SK-N-SH (cell line): ENCODE results near the gene DMBT1. TPM values are rescaled to one million over a fixed set of nuclear protein-coding genes. Genes with fewer than 3 reads are reported as not detected.

Experiments
- CTCF ChIA-PET: fragments of 300-600, 350-600 bp; formaldehyde crosslinking; extraction: SDS; loops from one replicate; lab custom pipeline; 2021; lab: Yijun Ruan, JAX
- POLR2A ChIA-PET: fragments of 350-600 bp; sonication (Branson Sonifier 250); formaldehyde crosslinking; extraction: SDS; loops from one replicate; lab custom pipeline; 2020; ENCODE audit warnings: antibody characterized with exemption, inconsistent platforms; lab: Yijun Ruan, JAX
- DNase-seq: peaks from one replicate; pipeline ENCODE4 v3.0.0; 2012
- H2AFZ ChIP-seq: fragments of 200-600 bp; sonication (generic); 2 replicates; pipeline ENCODE4 v1.8.1; 2016; ENCODE audit warnings: antibody characterized with exemption, mild to moderate bottlenecking, low read depth
- H3F3A ChIP-seq: fragments of 200-600 bp; sonication (generic); replicated peaks from 2 replicates; pipeline ENCODE3; 2016; ENCODE audit warnings: antibody characterized with exemption, mild to moderate bottlenecking; ENCODE audit not compliant: insufficient read depth
- H3K27ac ChIP-seq, 2 experiments: fragments of 200-500 bp in 1 of 2; fragments of 200-600 bp in 1 of 2; sonication (Bioruptor generic) in 1 of 2; sonication (generic), shearing (Covaris generic) in 1 of 2; 2 replicates each; pipeline versions ENCODE4 v1.5.1 to v1.6.1; 2014 to 2016; ENCODE audit warnings: low read depth in 2 of 2, inconsistent platforms in 1 of 2, low read length in 1 of 2, mild to moderate bottlenecking in 1 of 2, mixed read lengths in 1 of 2
- H3K27me3 ChIP-seq: fragments of 200-600 bp; sonication (generic), shearing (Covaris generic); 2 replicates; pipeline ENCODE4 v1.6.1; 2016; ENCODE audit warnings: mixed run types; ENCODE audit not compliant: insufficient read depth
- H3K36me3 ChIP-seq, 2 experiments: fragments of 200-500 bp in 1 of 2; fragments of 200-600 bp in 1 of 2; sonication (Bioruptor generic) in 1 of 2; sonication (generic) in 1 of 2; replicated peaks in 1 of 2; 2 replicates each; pipeline versions ENCODE3 to v1.5.1; 2014 to 2016; ENCODE audit warnings: low read length in 1 of 2, mild to moderate bottlenecking in 1 of 2; ENCODE audit not compliant: insufficient read depth in 2 of 2, control insufficient read depth in 1 of 2
- H3K4me1 ChIP-seq, 2 experiments: fragments of 200-500 bp in 1 of 2; fragments of 200-600 bp in 1 of 2; sonication (Bioruptor generic) in 1 of 2; sonication (generic), shearing (Covaris generic) in 1 of 2; 2 replicates each; pipeline versions ENCODE4 v1.5.1 to v1.6.1; 2014 to 2016; ENCODE audit warnings: low read depth in 1 of 2, low read length in 1 of 2, mixed run types in 1 of 2; ENCODE audit not compliant: insufficient read depth in 2 of 2, control insufficient read depth in 1 of 2
- H3K4me2 ChIP-seq: fragments of 200-600 bp; sonication (generic), shearing (Covaris generic); 2 replicates; pipeline ENCODE4 v1.6.1; 2017; ENCODE audit warnings: mixed run types
- H3K4me3 ChIP-seq, 2 experiments: fragments of 200-500 bp in 1 of 2; fragments of 200-600 bp in 1 of 2; sonication (Bioruptor generic) in 1 of 2; sonication (generic), shearing (Covaris generic) in 1 of 2; 2 replicates each; pipeline versions ENCODE4 v1.5.1 to v1.8.1; 2014 to 2016; ENCODE audit warnings: low read depth in 2 of 2, inconsistent platforms in 1 of 2, low read length in 1 of 2, mild to moderate bottlenecking in 1 of 2, mixed read lengths in 1 of 2, moderate library complexity in 1 of 2
- H3K79me2 ChIP-seq: fragments of 200-600 bp; sonication (generic); 2 replicates; pipeline ENCODE4 v1.8.1; 2017; ENCODE audit warnings: mild to moderate bottlenecking; ENCODE audit not compliant: insufficient read depth
- H3K9ac ChIP-seq: fragments of 200-600 bp; sonication (generic); 2 replicates; pipeline ENCODE4 v1.6.1; 2017; ENCODE audit warnings: mixed run types
- H3K9me2 ChIP-seq: fragments of 200-600 bp; sonication (generic); 2 replicates; pipeline ENCODE4 v1.6.1; 2017; ENCODE audit warnings: mixed run types
- H3K9me3 ChIP-seq: fragments of 200-600 bp; sonication (generic); 2 replicates; pipeline ENCODE4 v1.6.1; 2017; ENCODE audit warnings: mixed run types, mild to moderate bottlenecking, moderate library complexity
- H4K20me1 ChIP-seq: fragments of 200-600 bp; sonication (generic); 2 replicates; pipeline ENCODE4 v1.6.1; 2017; ENCODE audit warnings: mild to moderate bottlenecking, mixed run types; ENCODE audit not compliant: insufficient read depth
- ELF1 ChIP-seq: IDR thresholded peaks from 2 replicates; pipeline ENCODE4 v1.4.0; 2012
- EP300 ChIP-seq, 2 experiments: IDR thresholded peaks; 2 replicates each; pipeline versions ENCODE4 v1.4.0 to v1.6.1; 2012; ENCODE audit warnings: borderline replicate concordance in 1 of 2, low read depth in 1 of 2, low read length in 1 of 2
- EZH2phosphoT487 ChIP-seq: fragments of 200-600 bp; sonication (generic); IDR thresholded peaks from 2 replicates; pipeline ENCODE4 v1.6.1; 2017; ENCODE audit warnings: low read depth, mixed run types, mild to moderate bottlenecking, antibody characterized with exemption, moderate library complexity, borderline replicate concordance
- FOXJ3 ChIP-seq: sonication (generic); formaldehyde crosslinking; IDR thresholded peaks from 2 replicates; pipeline ENCODE4 v1.5.1; 2020; ENCODE audit warnings: mild to moderate bottlenecking, missing genetic modification reagents
- FOXM1 ChIP-seq: IDR thresholded peaks from 2 replicates; pipeline ENCODE4 v1.4.0; 2012; ENCODE audit warnings: low read depth, mild to moderate bottlenecking
- GABPA ChIP-seq: IDR thresholded peaks from 2 replicates; pipeline ENCODE4 v1.4.0; 2012; ENCODE audit warnings: low read depth, mild to moderate bottlenecking
- IRF3 ChIP-seq: fragments of 150-350 bp; IDR thresholded peaks from 2 replicates; pipeline ENCODE4 v1.6.1; 2016; ENCODE audit warnings: mild to moderate bottlenecking, low read depth, low read length
- MAX ChIP-seq: IDR thresholded peaks from 2 replicates; pipeline ENCODE4 v1.4.0; 2012; ENCODE audit warnings: low read depth
- MEF2A ChIP-seq: IDR thresholded peaks from 2 replicates; pipeline ENCODE4 v1.4.0; 2012; ENCODE audit warnings: low read depth, borderline replicate concordance
- MXI1 ChIP-seq: IDR thresholded peaks from 2 replicates; pipeline ENCODE4 v1.6.1; 2012; ENCODE audit warnings: mild to moderate bottlenecking, low read depth, low read length, improper control_type of control experiment
- NFIC ChIP-seq: IDR thresholded peaks from 2 replicates; pipeline ENCODE4 v1.4.0; 2012; ENCODE audit warnings: borderline replicate concordance
- NRF1 ChIP-seq: IDR thresholded peaks from 2 replicates; pipeline ENCODE4 v1.6.1; 2012; ENCODE audit warnings: low read depth, mild to moderate bottlenecking, low read length
- POLR2AphosphoS5 ChIP-seq: IDR thresholded peaks from 2 replicates; pipeline ENCODE4 v1.6.1; 2012; ENCODE audit warnings: low read depth, low read length
- SIN3A ChIP-seq: IDR thresholded peaks from 2 replicates; pipeline ENCODE4 v1.6.1; 2012; ENCODE audit warnings: low read depth, mild to moderate bottlenecking, low read length, moderate library complexity, borderline replicate concordance
- TEAD4 ChIP-seq: IDR thresholded peaks from 2 replicates; pipeline ENCODE4 v1.4.0; 2012; ENCODE audit warnings: mild to moderate bottlenecking, borderline replicate concordance; ENCODE audit not compliant: insufficient read depth
- USF2 ChIP-seq: fragments of 150-350 bp; IDR thresholded peaks from 2 replicates; pipeline ENCODE4 v1.6.1; 2017; ENCODE audit warnings: antibody characterized with exemption, low read length, low read depth, borderline replicate concordance
- WGBS: methylation state at CpG from one replicate; pipeline ENCODE4 v1.1.6; 2017; ENCODE audit warnings: low lambda C conversion rate; 5-methylcytosine and 5-hydroxymethylcytosine counted together
- polyA plus RNA-seq, 3 experiments: library from polyadenylated mRNA; depleted of rRNA; stranded (reverse); fragments of >200 nt; gene quantifications; 2 replicates each; pipeline ENCODE4 v1.2.3, GENCODE V29; 2012
- TF ChIP-seq, protein P1 (sequence below): IDR thresholded peaks from 2 replicates; pipeline ENCODE4; 2012
- TF ChIP-seq, protein P2 (sequence below): IDR thresholded peaks from 2 replicates; pipeline ENCODE4 v1.4.0; 2012; ENCODE audit warnings: low read depth, borderline replicate concordance
- TF ChIP-seq, protein P3 (sequence below): IDR thresholded peaks from 2 replicates; pipeline ENCODE4 v1.6.1; 2012; ENCODE audit warnings: mild to moderate bottlenecking, low read depth, low read length, moderate library complexity

Gene DMBT1
- polyA plus RNA-seq, 1 of the 3 experiments (the other 2 are of a cell fraction): not detected

- Histone ChIP-seq H3K4me2 (no peak overlapping the region), H3K4me3 (no peak overlapping the region), H3K79me2 (no peaks in the 10 kb centered on the region), H3K9me3 (no peaks in the 10 kb centered on the region), H2AFZ (no peak overlapping the region), H3K27ac (no peak overlapping the region), H3K4me1 (no peaks in the 10 kb centered on the region), H3K9ac (no peak overlapping the region), H3K36me3 (no peaks in the 10 kb centered on the region), H3K27me3 (peaks cover 12% of the 10 kb centered on the region; the same call in 1 of the 2 replicates), H3K9me2 (no peaks in the 10 kb centered on the region), H3F3A (no peaks in the 10 kb centered on the region), H4K20me1 (no peaks in the 10 kb centered on the region)
- 0% methylated on average over 3 of the region's 3 CpGs for WGBS
- DNase-seq: no peak
- POLR2A ChIA-PET: no interaction called here
- TF ChIP-seq, protein P1, sequence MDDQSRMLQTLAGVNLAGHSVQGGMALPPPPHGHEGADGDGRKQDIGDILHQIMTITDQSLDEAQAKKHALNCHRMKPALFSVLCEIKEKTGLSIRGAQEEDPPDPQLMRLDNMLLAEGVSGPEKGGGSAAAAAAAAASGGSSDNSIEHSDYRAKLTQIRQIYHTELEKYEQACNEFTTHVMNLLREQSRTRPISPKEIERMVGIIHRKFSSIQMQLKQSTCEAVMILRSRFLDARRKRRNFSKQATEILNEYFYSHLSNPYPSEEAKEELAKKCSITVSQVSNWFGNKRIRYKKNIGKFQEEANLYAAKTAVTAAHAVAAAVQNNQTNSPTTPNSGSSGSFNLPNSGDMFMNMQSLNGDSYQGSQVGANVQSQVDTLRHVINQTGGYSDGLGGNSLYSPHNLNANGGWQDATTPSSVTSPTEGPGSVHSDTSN: no peak
- TF ChIP-seq, protein P2, sequence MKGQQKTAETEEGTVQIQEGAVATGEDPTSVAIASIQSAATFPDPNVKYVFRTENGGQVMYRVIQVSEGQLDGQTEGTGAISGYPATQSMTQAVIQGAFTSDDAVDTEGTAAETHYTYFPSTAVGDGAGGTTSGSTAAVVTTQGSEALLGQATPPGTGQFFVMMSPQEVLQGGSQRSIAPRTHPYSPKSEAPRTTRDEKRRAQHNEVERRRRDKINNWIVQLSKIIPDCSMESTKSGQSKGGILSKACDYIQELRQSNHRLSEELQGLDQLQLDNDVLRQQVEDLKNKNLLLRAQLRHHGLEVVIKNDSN: no peak
- TF ChIP-seq GABPA: no peak
- no peak for TF ChIP-seq EP300 (IDR thresholded peaks at IDR 0.05; ENCODE audit: borderline replicate concordance in 1 of 2, low read depth in 1 of 2, low read length in 1 of 2)
- no peak for TF ChIP-seq USF2
- TF ChIP-seq NRF1: no peak
- CTCF ChIA-PET: interaction anchor here (4.7 kb wide), 1 partner anchor 10 kb away, joined by 28 read pairs; no protein-coding TSS in a partner anchor
Measured at GRCh38 chr10:122575776-122576175, 15.2 kb downstream of the DMBT1 start.

DNA sequence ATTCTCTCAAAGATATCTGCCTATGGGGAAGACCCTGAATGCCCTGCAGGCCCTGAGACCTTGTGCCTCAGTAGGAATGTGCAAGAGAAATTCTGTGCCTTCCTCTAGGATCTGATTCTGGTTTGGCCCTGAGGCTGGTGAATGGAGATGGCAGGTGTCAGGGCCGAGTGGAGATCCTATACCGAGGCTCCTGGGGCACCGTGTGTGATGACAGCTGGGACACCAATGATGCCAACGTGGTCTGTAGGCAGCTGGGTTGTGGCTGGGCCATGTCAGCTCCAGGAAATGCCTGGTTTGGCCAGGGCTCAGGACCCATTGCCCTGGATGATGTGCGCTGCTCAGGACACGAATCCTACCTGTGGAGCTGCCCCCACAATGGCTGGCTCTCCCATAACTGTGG lies 15.7 kb downstream of the DMBT1 start:
- H3K27ac ChIP-seq: no peak overlapping the region
- no peak overlapping the region for H3K4me2 ChIP-seq
- 7% methylated on average over 5 of the region's 6 CpGs for WGBS
- H3K27me3 ChIP-seq: peaks cover 12% of the 10 kb centered on the region; the same call in 1 of the 2 replicates
- CTCF ChIA-PET: interaction anchor here (4.7 kb wide), 1 partner anchor 10 kb away, joined by 28 read pairs; no protein-coding TSS in a partner anchor
- DNase-seq: no peak
- POLR2A ChIA-PET: no interaction called here
- no peaks in the 10 kb centered on the region for H4K20me1 ChIP-seq
- H2AFZ ChIP-seq: no peak overlapping the region
- H3F3A ChIP-seq: no peaks in the 10 kb centered on the region
- H3K9me3 ChIP-seq: no peaks in the 10 kb centered on the region
- no peaks in the 10 kb centered on the region for H3K36me3 ChIP-seq
- H3K4me1 ChIP-seq: no peaks in the 10 kb centered on the region
- no peak overlapping the region for H3K4me3 ChIP-seq
- no peaks in the 10 kb centered on the region for H3K9me2 ChIP-seq
- H3K9ac ChIP-seq: no peak overlapping the region
- no peaks in the 10 kb centered on the region for H3K79me2 ChIP-seq
- TF ChIP-seq TEAD4 (no peak), NFIC (no peak), MXI1 (no peak), MEF2A (no peak), SIN3A (no peak), ELF1 (no peak), POLR2AphosphoS5 (no peak), MAX (no peak), GABPA (no peak), FOXM1 (no peak), IRF3 (no peak), FOXJ3 (CRISPR knock-in tag) (no peak), EZH2phosphoT487 (no peak)
- TF ChIP-seq, protein P3, sequence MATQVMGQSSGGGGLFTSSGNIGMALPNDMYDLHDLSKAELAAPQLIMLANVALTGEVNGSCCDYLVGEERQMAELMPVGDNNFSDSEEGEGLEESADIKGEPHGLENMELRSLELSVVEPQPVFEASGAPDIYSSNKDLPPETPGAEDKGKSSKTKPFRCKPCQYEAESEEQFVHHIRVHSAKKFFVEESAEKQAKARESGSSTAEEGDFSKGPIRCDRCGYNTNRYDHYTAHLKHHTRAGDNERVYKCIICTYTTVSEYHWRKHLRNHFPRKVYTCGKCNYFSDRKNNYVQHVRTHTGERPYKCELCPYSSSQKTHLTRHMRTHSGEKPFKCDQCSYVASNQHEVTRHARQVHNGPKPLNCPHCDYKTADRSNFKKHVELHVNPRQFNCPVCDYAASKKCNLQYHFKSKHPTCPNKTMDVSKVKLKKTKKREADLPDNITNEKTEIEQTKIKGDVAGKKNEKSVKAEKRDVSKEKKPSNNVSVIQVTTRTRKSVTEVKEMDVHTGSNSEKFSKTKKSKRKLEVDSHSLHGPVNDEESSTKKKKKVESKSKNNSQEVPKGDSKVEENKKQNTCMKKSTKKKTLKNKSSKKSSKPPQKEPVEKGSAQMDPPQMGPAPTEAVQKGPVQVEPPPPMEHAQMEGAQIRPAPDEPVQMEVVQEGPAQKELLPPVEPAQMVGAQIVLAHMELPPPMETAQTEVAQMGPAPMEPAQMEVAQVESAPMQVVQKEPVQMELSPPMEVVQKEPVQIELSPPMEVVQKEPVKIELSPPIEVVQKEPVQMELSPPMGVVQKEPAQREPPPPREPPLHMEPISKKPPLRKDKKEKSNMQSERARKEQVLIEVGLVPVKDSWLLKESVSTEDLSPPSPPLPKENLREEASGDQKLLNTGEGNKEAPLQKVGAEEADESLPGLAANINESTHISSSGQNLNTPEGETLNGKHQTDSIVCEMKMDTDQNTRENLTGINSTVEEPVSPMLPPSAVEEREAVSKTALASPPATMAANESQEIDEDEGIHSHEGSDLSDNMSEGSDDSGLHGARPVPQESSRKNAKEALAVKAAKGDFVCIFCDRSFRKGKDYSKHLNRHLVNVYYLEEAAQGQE: no peak
- TF ChIP-seq, protein P1: no peak
